ENCODE results near the gene BEGAIN.
A peak's percentile ranks its signal among the peaks of the same experiment; 100 is the strongest.

Gene BEGAIN

GRCh38 chr14:100587086-100587762 is at the start of gene BEGAIN:
TSS of gene BEGAIN (minus strand) at chr14:100587417. CDS start at chr14:100587290, 127 bp downstream.
- H3K27ac Mint-ChIP-seq = peak within 1 kb of the TSS; percentile 46
- no peaks in the 10 kb centered on the region for H3K36me3 Mint-ChIP-seq (ENCODE audit: low read depth)
- H3K4me3 Mint-ChIP-seq = peak within 1 kb of the TSS; percentile 73
- DNase-seq (ENCODE audit: low spot score) = peak; percentile 40
- H3K9me3 Mint-ChIP-seq = no peaks in the 10 kb centered on the region
- peaks cover 3% of the 10 kb centered on the region for H3K4me1 Mint-ChIP-seq (ENCODE audit: low read depth)
- H3K27me3 Mint-ChIP-seq (ENCODE audit: low read depth) = peaks cover 27% of the 10 kb centered on the region

GRCh38 chr14:100636559-100636958 is 49.3 kb upstream of the BEGAIN start:
- Mint-ChIP-seq H3K27me3 (ENCODE audit: low read depth) (peaks cover 18% of the 10 kb centered on the region), H3K9me3 (no peaks in the 10 kb centered on the region), H3K36me3 (ENCODE audit: low read depth) (no peaks in the 10 kb centered on the region), H3K4me1 (ENCODE audit: low read depth) (peaks cover 33% of the 10 kb centered on the region), H3K4me3 (no peak overlapping the region), H3K27ac (no peak overlapping the region)
- no peak for DNase-seq (ENCODE audit: low spot score)

- DNase-seq (ENCODE audit: low spot score) = no peak
- H3K4me3 Mint-ChIP-seq = no peak overlapping the region
- no peaks in the 10 kb centered on the region for H3K36me3 Mint-ChIP-seq (ENCODE audit: low read depth)
- peaks cover 18% of the 10 kb centered on the region for H3K27me3 Mint-ChIP-seq (ENCODE audit: low read depth)
- peaks cover 12% of the 10 kb centered on the region for H3K4me1 Mint-ChIP-seq (ENCODE audit: low read depth)
- no peaks in the 10 kb centered on the region for H3K9me3 Mint-ChIP-seq
- no peak overlapping the region for H3K27ac Mint-ChIP-seq
Measured at GRCh38 chr14:100634026-100634425, 46.8 kb upstream of the BEGAIN start.

- Mint-ChIP-seq H3K36me3 (ENCODE audit: low read depth) (no peaks in the 10 kb centered on the region), H3K27me3 (ENCODE audit: low read depth) (peaks cover 18% of the 10 kb centered on the region), H3K4me1 (ENCODE audit: low read depth) (peaks cover 7% of the 10 kb centered on the region), H3K27ac (no peak overlapping the region), H3K4me3 (no peak overlapping the region), H3K9me3 (no peaks in the 10 kb centered on the region)
- no peak for DNase-seq (ENCODE audit: low spot score)
Measured at GRCh38 chr14:100633406-100633805, 46.2 kb upstream of the BEGAIN start.

- Mint-ChIP-seq H3K27me3 (ENCODE audit: low read depth) (peaks cover 39% of the 10 kb centered on the region), H3K36me3 (ENCODE audit: low read depth) (no peaks in the 10 kb centered on the region), H3K4me3 (no peak overlapping the region), H3K9me3 (no peaks in the 10 kb centered on the region), H3K4me1 (ENCODE audit: low read depth) (peaks cover 4% of the 10 kb centered on the region), H3K27ac (no peak overlapping the region)
- DNase-seq (ENCODE audit: low spot score) = no peak
Measured at GRCh38 chr14:100629696-100630095, 42.5 kb upstream of the BEGAIN start.

GRCh38 chr14:100629098-100629497 is 41.9 kb upstream of the BEGAIN start:
- Mint-ChIP-seq H3K27ac (no peak overlapping the region), H3K4me1 (ENCODE audit: low read depth) (peaks cover 7% of the 10 kb centered on the region), H3K9me3 (no peaks in the 10 kb centered on the region), H3K36me3 (ENCODE audit: low read depth) (no peaks in the 10 kb centered on the region), H3K4me3 (no peak overlapping the region), H3K27me3 (ENCODE audit: low read depth) (peaks cover 42% of the 10 kb centered on the region)
- DNase-seq (ENCODE audit: low spot score) = no peak

- H3K27me3 Mint-ChIP-seq (ENCODE audit: low read depth) = peaks cover 39% of the 10 kb centered on the region
- no peak for DNase-seq (ENCODE audit: low spot score)
- H3K4me3 Mint-ChIP-seq = no peak overlapping the region
- H3K4me1 Mint-ChIP-seq (ENCODE audit: low read depth) = peaks cover 7% of the 10 kb centered on the region
- H3K9me3 Mint-ChIP-seq = no peaks in the 10 kb centered on the region
- no peaks in the 10 kb centered on the region for H3K36me3 Mint-ChIP-seq (ENCODE audit: low read depth)
- no peak overlapping the region for H3K27ac Mint-ChIP-seq
Measured at GRCh38 chr14:100628225-100628624, 41.0 kb upstream of the BEGAIN start.

GRCh38 chr14:100626614-100627013 is 39.4 kb upstream of the BEGAIN start:
- Mint-ChIP-seq H3K4me1 (ENCODE audit: low read depth) (peaks cover 5% of the 10 kb centered on the region), H3K9me3 (no peaks in the 10 kb centered on the region), H3K27me3 (ENCODE audit: low read depth) (peaks cover 36% of the 10 kb centered on the region), H3K4me3 (no peak overlapping the region), H3K36me3 (ENCODE audit: low read depth) (no peaks in the 10 kb centered on the region), H3K27ac (no peak overlapping the region)
- no peak for DNase-seq (ENCODE audit: low spot score)

- no peak overlapping the region for H3K4me3 Mint-ChIP-seq
- H3K4me1 Mint-ChIP-seq (ENCODE audit: low read depth) = peaks cover 4% of the 10 kb centered on the region
- no peaks in the 10 kb centered on the region for H3K9me3 Mint-ChIP-seq
- DNase-seq (ENCODE audit: low spot score) = no peak
- H3K27me3 Mint-ChIP-seq (ENCODE audit: low read depth) = peaks cover 41% of the 10 kb centered on the region
- H3K36me3 Mint-ChIP-seq (ENCODE audit: low read depth) = no peaks in the 10 kb centered on the region
- H3K27ac Mint-ChIP-seq = no peak overlapping the region
Measured at GRCh38 chr14:100623961-100624360, 36.7 kb upstream of the BEGAIN start.

- H3K27me3 Mint-ChIP-seq (ENCODE audit: low read depth) = peaks cover 44% of the 10 kb centered on the region
- DNase-seq (ENCODE audit: low spot score) = no peak
- H3K27ac Mint-ChIP-seq = no peak overlapping the region
- H3K36me3 Mint-ChIP-seq (ENCODE audit: low read depth) = no peaks in the 10 kb centered on the region
- H3K4me1 Mint-ChIP-seq (ENCODE audit: low read depth) = peaks cover 7% of the 10 kb centered on the region
- H3K4me3 Mint-ChIP-seq = no peak overlapping the region
- no peaks in the 10 kb centered on the region for H3K9me3 Mint-ChIP-seq
Measured at GRCh38 chr14:100623557-100623956, 36.3 kb upstream of the BEGAIN start.

- Mint-ChIP-seq H3K27ac (no peak overlapping the region), H3K27me3 (ENCODE audit: low read depth) (peaks cover 40% of the 10 kb centered on the region), H3K4me3 (no peak overlapping the region), H3K36me3 (ENCODE audit: low read depth) (no peaks in the 10 kb centered on the region), H3K9me3 (no peaks in the 10 kb centered on the region), H3K4me1 (ENCODE audit: low read depth) (peaks cover 10% of the 10 kb centered on the region)
- no peak for DNase-seq (ENCODE audit: low spot score)
Measured at GRCh38 chr14:100622708-100623485, 35.7 kb upstream of the BEGAIN start.

GRCh38 chr14:100622224-100622623 is 35.0 kb upstream of the BEGAIN start:
- Mint-ChIP-seq H3K9me3 (no peaks in the 10 kb centered on the region), H3K27ac (no peak overlapping the region)

GRCh38 chr14:100621806-100622205 is 34.6 kb upstream of the BEGAIN start:
- peaks cover 18% of the 10 kb centered on the region for H3K4me1 Mint-ChIP-seq (ENCODE audit: low read depth)
- H3K9me3 Mint-ChIP-seq = no peaks in the 10 kb centered on the region
- H3K27me3 Mint-ChIP-seq (ENCODE audit: low read depth) = peaks cover 33% of the 10 kb centered on the region
- H3K4me3 Mint-ChIP-seq = no peak overlapping the region
- H3K36me3 Mint-ChIP-seq (ENCODE audit: low read depth) = no peaks in the 10 kb centered on the region
- no peak overlapping the region for H3K27ac Mint-ChIP-seq
- DNase-seq (ENCODE audit: low spot score) = no peak

More at GRCh38 chr14:100622224-100622623, 35.0 kb upstream of the BEGAIN start:
- Mint-ChIP-seq H3K4me1 (ENCODE audit: low read depth) (peaks cover 15% of the 10 kb centered on the region), H3K27me3 (ENCODE audit: low read depth) (peaks cover 35% of the 10 kb centered on the region), H3K36me3 (ENCODE audit: low read depth) (no peaks in the 10 kb centered on the region), H3K4me3 (no peak overlapping the region)
- no peak for DNase-seq (ENCODE audit: low spot score)

GRCh38 chr14:100620255-100621100 is 33.3 kb upstream of the BEGAIN start:
- peaks cover 24% of the 10 kb centered on the region for H3K27me3 Mint-ChIP-seq (ENCODE audit: low read depth)
- H3K4me3 Mint-ChIP-seq = no peak overlapping the region
- H3K4me1 Mint-ChIP-seq (ENCODE audit: low read depth) = peaks cover 18% of the 10 kb centered on the region
- no peaks in the 10 kb centered on the region for H3K36me3 Mint-ChIP-seq (ENCODE audit: low read depth)
- H3K9me3 Mint-ChIP-seq = no peaks in the 10 kb centered on the region
- no peak for DNase-seq (ENCODE audit: low spot score)
- H3K27ac Mint-ChIP-seq = no peak overlapping the region

Data from T-helper 2 cell treated with Interferon-gamma antibody and Interleukin-4, amounts not matched to agents 5 μg/mL and 100 μg/mL, for 36 hours (primary cell).